GM12801 (cell line): ENCODE data around the gene CYLC1.

Experiments
- TF ChIP-seq, protein P1 (sequence below): IDR thresholded peaks from one replicate; pipeline ENCODE4 v1.5.1; 2011; ENCODE audit warnings: control low read depth; ENCODE audit not compliant: insufficient read length; ENCODE audit errors: extremely low read depth

The CYLC1 gene, protein sequence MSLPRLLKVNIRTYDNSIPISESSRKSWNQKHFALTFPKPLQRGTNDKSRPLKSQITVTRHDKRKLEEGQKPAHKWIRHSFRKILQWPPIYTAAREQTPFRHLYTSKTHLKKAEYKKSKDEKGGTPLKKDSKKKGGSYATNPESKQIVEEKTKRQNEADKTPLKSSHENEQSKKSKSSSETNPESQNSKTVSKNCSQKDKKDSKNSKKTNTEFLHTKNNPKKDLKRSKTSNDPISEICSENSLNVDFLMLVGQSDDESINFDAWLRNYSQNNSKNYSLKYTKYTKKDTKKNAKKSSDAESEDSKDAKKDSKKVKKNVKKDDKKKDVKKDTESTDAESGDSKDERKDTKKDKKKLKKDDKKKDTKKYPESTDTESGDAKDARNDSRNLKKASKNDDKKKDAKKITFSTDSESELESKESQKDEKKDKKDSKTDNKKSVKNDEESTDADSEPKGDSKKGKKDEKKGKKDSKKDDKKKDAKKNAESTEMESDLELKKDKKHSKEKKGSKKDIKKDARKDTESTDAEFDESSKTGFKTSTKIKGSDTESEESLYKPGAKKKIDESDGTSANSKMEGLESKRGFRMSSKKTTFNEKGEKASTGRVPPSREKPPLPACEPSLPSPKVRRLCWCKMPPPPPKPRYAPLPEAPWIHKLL

DNA sequence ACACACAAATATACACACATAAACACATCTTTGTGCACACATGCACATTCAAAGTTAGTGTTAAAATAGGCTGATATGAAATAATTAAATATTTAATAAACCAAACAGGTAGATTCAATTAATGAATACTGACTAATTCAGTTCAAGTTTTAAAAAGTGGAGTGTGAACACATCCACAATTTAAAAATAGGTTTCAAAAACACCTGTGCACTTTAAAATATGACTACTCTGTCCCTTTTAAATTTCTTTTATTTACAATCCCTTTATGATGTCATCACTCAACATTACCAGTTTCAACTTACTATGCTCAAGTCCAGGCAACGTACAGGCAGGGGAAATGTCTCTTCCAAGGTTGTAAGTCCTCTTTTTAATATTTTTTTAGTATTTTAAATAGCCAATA, at the start of gene CYLC1:
CYLC1 (plus strand) TSS at position 301 of the 400 bp plus-strand sequence; CDS start at position 338, 37 bp downstream.
- TF ChIP-seq, protein P1, sequence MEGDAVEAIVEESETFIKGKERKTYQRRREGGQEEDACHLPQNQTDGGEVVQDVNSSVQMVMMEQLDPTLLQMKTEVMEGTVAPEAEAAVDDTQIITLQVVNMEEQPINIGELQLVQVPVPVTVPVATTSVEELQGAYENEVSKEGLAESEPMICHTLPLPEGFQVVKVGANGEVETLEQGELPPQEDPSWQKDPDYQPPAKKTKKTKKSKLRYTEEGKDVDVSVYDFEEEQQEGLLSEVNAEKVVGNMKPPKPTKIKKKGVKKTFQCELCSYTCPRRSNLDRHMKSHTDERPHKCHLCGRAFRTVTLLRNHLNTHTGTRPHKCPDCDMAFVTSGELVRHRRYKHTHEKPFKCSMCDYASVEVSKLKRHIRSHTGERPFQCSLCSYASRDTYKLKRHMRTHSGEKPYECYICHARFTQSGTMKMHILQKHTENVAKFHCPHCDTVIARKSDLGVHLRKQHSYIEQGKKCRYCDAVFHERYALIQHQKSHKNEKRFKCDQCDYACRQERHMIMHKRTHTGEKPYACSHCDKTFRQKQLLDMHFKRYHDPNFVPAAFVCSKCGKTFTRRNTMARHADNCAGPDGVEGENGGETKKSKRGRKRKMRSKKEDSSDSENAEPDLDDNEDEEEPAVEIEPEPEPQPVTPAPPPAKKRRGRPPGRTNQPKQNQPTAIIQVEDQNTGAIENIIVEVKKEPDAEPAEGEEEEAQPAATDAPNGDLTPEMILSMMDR: no peak

DNA sequence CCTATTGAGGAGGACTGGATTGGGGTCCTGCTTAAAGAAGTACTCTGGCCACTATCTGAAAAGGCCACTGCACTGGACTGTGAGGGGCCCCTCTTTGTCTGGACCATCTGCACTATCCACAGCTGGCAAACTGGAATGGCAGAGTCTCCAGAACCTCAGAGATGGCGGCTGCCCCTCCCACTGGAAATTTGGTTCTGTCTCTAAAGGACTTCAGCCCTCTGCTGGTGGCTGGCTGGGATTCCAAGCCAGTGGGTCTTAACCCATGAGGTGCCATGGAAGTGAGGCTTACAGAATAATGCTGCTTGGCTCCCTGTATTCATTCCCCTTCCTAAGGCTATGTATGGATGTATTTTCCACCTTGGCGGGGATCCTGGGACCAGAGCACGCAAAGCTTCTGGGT, 41.6 kb upstream of the CYLC1 start:
- TF ChIP-seq, protein P1: no peak

DNA sequence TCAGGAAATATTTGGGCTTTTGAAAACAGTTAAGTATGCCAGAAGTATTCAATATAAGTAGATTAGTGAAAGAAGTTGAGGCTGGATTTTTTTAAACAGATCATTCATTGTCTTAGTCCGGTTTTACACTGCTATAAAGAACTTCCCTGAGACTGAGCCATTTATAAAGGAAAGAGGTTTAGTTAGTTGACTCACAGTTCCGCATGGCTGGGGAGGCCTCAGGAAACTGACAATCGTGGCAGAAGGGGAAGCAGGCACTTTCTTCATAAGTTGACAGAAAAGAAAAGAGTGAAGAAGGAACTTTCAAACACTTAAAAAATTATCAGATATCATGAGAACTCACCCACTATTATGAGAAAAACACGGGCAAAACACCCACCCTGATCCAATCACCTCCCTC, 31.1 kb upstream of the CYLC1 start:
- TF ChIP-seq, protein P1: no peak

DNA sequence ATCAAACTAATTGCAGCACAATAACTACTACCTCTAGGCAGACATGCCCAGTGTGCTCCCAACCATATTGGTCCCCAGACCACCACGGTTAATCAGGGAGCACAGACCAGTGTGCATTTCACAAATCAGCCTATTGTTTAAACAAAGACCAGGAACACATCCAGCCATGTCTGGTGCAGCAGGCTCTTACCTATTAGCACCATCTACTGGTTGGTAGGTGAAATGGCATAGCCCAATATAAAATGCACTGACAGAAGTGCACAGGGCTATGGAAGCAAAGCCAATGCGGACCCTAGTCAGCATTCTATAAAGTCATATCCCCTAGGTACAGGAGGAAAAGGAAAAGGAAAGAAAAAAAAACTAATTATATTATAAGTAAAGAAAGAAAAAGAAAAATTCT, 15.5 kb upstream of the CYLC1 start:
- TF ChIP-seq, protein P1: no peak

DNA sequence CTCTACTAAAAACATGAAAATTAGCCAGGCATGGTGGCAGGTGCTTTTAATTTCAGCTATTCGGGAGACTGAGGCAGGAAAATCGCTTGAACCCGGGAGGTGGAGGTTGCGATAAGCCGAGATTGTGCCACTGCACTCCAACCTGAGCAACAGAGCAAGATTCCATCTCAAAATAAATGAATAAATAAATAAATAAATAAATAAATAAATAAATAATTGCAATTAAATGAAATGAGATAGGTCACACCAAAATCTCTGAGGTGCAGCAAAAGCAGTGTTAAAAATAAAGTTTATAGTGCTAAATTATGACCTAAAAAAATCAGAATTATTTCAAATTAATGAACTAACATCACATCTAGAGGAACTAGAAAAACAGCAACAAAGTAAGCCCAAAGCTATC, 13.6 kb upstream of the CYLC1 start:
- TF ChIP-seq, protein P1: no peak

DNA sequence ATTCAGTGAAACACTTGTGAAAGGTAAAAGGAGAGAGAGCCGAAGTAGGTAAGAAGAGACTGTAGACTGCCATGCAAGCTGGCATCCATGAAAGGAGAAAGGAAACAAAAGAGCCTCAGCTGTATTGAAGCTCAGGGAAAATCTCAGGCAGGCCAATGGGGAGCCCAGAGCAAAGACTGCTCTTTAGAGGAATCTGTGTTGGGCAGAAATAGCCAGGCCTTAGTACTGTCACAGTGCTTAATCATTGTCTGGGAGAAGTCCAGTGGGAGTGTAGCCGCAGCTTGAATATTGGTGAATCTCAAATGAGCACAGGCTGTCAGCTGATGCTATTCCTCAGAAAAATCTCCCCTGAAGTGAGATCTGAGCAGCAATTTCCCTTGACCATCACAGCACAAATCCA, 27.6 kb downstream of the CYLC1 start:
- TF ChIP-seq, protein P1: no peak

DNA sequence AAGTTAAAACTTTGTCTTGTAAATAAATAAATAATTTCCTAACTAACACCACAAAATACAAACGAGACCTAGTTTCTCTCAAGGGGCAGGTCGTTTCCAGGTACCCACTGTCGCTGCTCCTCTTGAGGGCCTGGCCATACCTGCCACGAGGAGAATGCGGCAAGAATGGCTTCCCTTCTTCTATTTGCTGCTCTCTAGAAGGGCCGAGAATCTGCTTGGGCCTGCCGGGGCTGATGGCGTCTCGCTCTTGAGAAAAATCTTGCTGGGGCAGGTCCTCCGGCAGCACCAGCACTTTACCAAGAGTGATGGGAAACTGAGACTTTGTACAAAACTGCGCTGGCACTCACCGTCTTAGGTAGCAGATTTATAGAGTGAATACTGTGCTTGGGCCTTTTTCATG, 31.5 kb downstream of the CYLC1 start:
- TF ChIP-seq, protein P1: no peak
